ENCODE results near the gene HK2.
"Not testable (repeated sequence)": the region's sequence is repeated elsewhere in the genome, so short reads cannot be mapped to it uniquely, and the experiment has no call there.

HK2 gene

GRCh38 chr2:74887445-74887951 lies 53.6 kb downstream of the HK2 start:
- Mint-ChIP-seq H3K4me3 (no peak overlapping the region), H3K27me3 (no peaks in the 10 kb centered on the region), H3K36me3 (ENCODE audit: low read depth) (peaks cover 92% of the 10 kb centered on the region), H3K27ac (no peak overlapping the region), H3K4me1 (ENCODE audit: low read depth) (no peaks in the 10 kb centered on the region), H3K9me3 (no peaks in the 10 kb centered on the region)

DNA sequence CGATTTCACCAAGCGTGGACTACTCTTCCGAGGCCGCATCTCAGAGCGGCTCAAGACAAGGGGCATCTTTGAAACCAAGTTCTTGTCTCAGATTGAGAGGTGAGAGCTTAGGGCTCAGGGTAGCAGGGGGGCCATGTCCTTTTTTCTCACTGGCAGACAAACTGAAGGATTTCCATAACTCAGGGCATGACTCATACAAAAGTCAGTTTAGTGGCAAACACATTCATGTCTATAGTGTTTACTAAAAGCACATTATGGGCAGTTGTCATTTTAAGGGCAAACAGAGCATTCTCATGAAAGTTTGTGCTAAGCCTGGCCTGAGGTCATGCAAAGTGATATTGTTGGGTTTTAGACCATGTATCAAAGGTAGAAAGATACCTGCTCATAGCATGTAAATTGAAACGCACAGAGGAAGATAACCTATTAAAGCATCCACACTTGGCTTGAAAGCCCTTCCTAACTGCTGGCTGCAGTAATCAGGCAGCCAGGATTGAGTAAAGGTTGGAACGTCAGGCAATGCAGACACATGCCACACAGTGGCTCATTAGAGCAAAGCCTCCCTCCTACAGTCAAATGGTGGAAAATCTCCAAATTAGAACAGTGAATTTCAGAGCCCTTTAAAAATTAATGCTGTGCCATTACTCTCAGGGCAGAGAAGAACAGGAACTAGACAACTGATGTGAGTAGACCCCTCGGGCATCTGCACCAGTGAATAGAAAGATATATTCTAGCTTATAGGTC lies 54.2 kb downstream of the HK2 start:
- Mint-ChIP-seq H3K27ac (no peak overlapping the region), H3K4me1 (ENCODE audit: low read depth) (no peaks in the 10 kb centered on the region), H3K4me3 (no peak overlapping the region), H3K27me3 (no peaks in the 10 kb centered on the region), H3K36me3 (ENCODE audit: low read depth) (peaks cover 92% of the 10 kb centered on the region), H3K9me3 (no peaks in the 10 kb centered on the region)

DNA sequence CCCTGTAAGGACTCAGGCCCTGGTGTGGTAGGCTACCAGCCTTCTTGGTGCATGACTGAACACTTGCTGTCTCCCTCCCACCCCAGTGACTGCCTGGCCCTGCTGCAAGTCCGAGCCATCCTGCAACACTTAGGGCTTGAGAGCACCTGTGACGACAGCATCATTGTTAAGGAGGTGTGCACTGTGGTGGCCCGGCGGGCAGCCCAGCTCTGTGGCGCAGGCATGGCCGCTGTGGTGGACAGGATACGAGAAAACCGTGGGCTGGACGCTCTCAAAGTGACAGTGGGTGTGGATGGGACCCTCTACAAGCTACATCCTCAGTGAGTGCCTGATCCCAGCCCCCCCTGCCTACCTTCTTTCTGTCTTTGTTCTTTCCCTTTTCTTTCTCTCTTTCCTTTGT lies 55.2 kb downstream of the HK2 start:
- no peak overlapping the region for H3K4me3 Mint-ChIP-seq
- H3K4me1 Mint-ChIP-seq (ENCODE audit: low read depth), result no peaks in the 10 kb centered on the region
- H3K27ac Mint-ChIP-seq, result no peak overlapping the region
- H3K27me3 Mint-ChIP-seq, result no peaks in the 10 kb centered on the region
- H3K9me3 Mint-ChIP-seq, result no peaks in the 10 kb centered on the region
- H3K36me3 Mint-ChIP-seq (ENCODE audit: low read depth), result peaks cover 95% of the 10 kb centered on the region

DNA sequence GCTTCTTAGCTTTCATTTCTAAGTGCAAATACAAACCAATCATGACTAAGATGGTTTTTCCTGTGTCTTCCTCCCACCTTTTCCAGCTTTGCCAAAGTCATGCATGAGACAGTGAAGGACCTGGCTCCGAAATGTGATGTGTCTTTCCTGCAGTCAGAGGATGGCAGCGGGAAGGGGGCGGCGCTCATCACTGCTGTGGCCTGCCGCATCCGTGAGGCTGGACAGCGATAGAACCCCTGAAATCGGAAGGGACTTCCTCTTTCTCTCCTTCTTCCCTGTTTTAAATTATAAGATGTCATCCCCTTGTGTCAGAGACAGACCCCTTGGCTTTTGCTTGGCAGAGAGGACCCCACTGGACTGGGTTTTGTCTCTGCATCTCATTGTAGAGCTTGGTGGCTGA lies 56.8 kb downstream of the HK2 start:
- Mint-ChIP-seq H3K27ac (no peak overlapping the region), H3K27me3 (no peaks in the 10 kb centered on the region), H3K9me3 (peaks cover under 1% of the 10 kb centered on the region), H3K36me3 (ENCODE audit: low read depth) (peaks cover 93% of the 10 kb centered on the region), H3K4me3 (no peak overlapping the region), H3K4me1 (ENCODE audit: low read depth) (no peaks in the 10 kb centered on the region)

DNA sequence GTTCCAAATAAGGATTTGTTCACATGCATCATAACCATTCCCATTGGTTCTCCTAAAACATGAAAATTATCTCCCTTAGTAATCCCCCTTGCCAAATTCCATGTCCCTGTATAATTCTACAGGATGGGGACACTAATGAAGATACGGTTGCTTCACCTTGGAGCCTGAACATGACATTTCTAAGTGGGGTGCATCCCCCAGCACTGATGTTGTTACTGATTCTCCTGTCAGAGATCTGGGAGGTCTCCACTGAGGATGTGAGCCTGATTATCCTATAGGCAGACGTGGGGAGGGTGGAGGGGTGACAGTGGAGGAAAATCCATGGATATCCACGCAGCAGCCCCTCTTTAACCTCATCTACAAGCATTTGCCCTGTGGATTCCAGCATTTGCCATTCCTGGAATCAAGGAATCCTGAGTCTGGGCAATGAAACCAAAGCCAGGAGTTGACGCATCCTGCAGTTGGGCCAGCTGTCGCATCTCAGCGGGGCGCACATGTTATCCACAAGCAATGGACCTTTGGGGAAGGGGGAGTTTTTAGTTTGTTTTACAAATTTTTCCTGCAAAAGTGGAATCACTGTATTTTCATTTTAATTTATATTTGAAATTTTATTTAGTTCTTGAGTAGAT lies 57.3 kb downstream of the HK2 start:
- no peaks in the 10 kb centered on the region for H3K4me1 Mint-ChIP-seq (ENCODE audit: low read depth)
- peaks cover 4% of the 10 kb centered on the region for H3K9me3 Mint-ChIP-seq
- H3K27me3 Mint-ChIP-seq, result no peaks in the 10 kb centered on the region
- H3K4me3 Mint-ChIP-seq, result no peak overlapping the region
- peaks cover 96% of the 10 kb centered on the region for H3K36me3 Mint-ChIP-seq (ENCODE audit: low read depth)
- H3K27ac Mint-ChIP-seq, result no peak overlapping the region

- H3K4me1 Mint-ChIP-seq (ENCODE audit: low read depth); H3K27ac Mint-ChIP-seq; H3K9me3 Mint-ChIP-seq; H3K27me3 Mint-ChIP-seq; H3K4me3 Mint-ChIP-seq: not testable (repeated sequence)
- H3K36me3 Mint-ChIP-seq (ENCODE audit: low read depth), result peaks cover 95% of the 10 kb centered on the region
These were observed 57.9 kb downstream of the HK2 start for GRCh38 chr2:74891816-74892215.

- Mint-ChIP-seq H3K4me3 (no peak overlapping the region), H3K27me3 (no peaks in the 10 kb centered on the region), H3K9me3 (peaks cover 5% of the 10 kb centered on the region), H3K4me1 (ENCODE audit: low read depth) (no peaks in the 10 kb centered on the region), H3K36me3 (ENCODE audit: low read depth) (peaks cover 94% of the 10 kb centered on the region), H3K27ac (no peak overlapping the region)
These were observed 58.7 kb downstream of the HK2 start for GRCh38 chr2:74892609-74893008.

DNA sequence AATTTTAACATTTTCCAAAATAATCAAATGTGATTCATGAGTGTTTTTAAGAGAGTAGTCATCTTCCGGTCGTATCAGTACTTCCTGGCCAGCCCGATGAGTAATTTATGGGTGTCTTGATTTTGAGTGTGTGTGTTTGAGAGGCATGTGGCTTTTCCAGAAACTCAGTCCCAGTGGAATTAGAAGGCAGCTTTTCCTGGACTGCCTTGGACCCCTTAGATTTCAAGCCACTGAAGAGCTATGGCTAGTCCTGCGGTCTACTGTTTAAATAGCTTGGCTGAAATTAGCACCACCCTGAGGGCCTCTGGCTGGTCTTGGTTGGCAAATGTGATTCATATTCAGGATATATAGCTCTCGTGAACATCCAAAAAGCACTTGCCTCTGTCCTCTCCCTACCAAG lies 59.4 kb downstream of the HK2 start:
- peaks cover 94% of the 10 kb centered on the region for H3K36me3 Mint-ChIP-seq (ENCODE audit: low read depth)

GRCh38 chr2:74894272-74894981 lies 60.5 kb downstream of the HK2 start:
- Mint-ChIP-seq H3K4me3 (no peak overlapping the region), H3K9me3 (peaks cover 7% of the 10 kb centered on the region), H3K27me3 (no peaks in the 10 kb centered on the region), H3K4me1 (ENCODE audit: low read depth) (no peaks in the 10 kb centered on the region), H3K36me3 (ENCODE audit: low read depth) (peaks cover 83% of the 10 kb centered on the region), H3K27ac (no peak overlapping the region)

More for the DNA sequence above, 59.4 kb downstream of the HK2 start:
- peaks cover 7% of the 10 kb centered on the region for H3K9me3 Mint-ChIP-seq
- no peaks in the 10 kb centered on the region for H3K4me1 Mint-ChIP-seq (ENCODE audit: low read depth)
- H3K27ac Mint-ChIP-seq, result no peak overlapping the region
- H3K27me3 Mint-ChIP-seq, result no peaks in the 10 kb centered on the region
- no peak overlapping the region for H3K4me3 Mint-ChIP-seq

GRCh38 chr2:74895001-74895400 lies 61.1 kb downstream of the HK2 start:
- Mint-ChIP-seq H3K4me3 (no peak overlapping the region), H3K27me3 (no peaks in the 10 kb centered on the region), H3K9me3 (peaks cover 7% of the 10 kb centered on the region), H3K36me3 (ENCODE audit: low read depth) (peaks cover 78% of the 10 kb centered on the region), H3K27ac (no peak overlapping the region), H3K4me1 (ENCODE audit: low read depth) (no peaks in the 10 kb centered on the region)

GRCh38 chr2:74896232-74896631 lies 62.3 kb downstream of the HK2 start:
- H3K27me3 Mint-ChIP-seq, result no peaks in the 10 kb centered on the region
- no peak overlapping the region for H3K4me3 Mint-ChIP-seq
- H3K27ac Mint-ChIP-seq, result no peak overlapping the region
- H3K9me3 Mint-ChIP-seq, result peaks cover 7% of the 10 kb centered on the region
- no peaks in the 10 kb centered on the region for H3K4me1 Mint-ChIP-seq (ENCODE audit: low read depth)
- H3K36me3 Mint-ChIP-seq (ENCODE audit: low read depth), result peaks cover 65% of the 10 kb centered on the region

GRCh38 chr2:74900225-74900624 lies 66.3 kb downstream of the HK2 start:
- H3K4me1 Mint-ChIP-seq (ENCODE audit: low read depth); H3K27ac Mint-ChIP-seq; H3K27me3 Mint-ChIP-seq; H3K9me3 Mint-ChIP-seq; H3K4me3 Mint-ChIP-seq: not testable (repeated sequence)
- peaks cover 28% of the 10 kb centered on the region for H3K36me3 Mint-ChIP-seq (ENCODE audit: low read depth)

GRCh38 chr2:74902281-74902860 lies 68.4 kb downstream of the HK2 start:
- Mint-ChIP-seq H3K4me1 (ENCODE audit: low read depth) (no peaks in the 10 kb centered on the region), H3K36me3 (ENCODE audit: low read depth) (peaks cover 15% of the 10 kb centered on the region), H3K27ac (no peak overlapping the region), H3K9me3 (peaks cover 3% of the 10 kb centered on the region), H3K4me3 (no peak overlapping the region), H3K27me3 (peaks cover 6% of the 10 kb centered on the region)

- Mint-ChIP-seq H3K4me1 (ENCODE audit: low read depth) (no peaks in the 10 kb centered on the region), H3K4me3 (no peak overlapping the region), H3K27ac (no peak overlapping the region), H3K27me3 (peaks cover 36% of the 10 kb centered on the region), H3K36me3 (ENCODE audit: low read depth) (peaks cover 5% of the 10 kb centered on the region), H3K9me3 (no peaks in the 10 kb centered on the region)
These were observed 72.5 kb downstream of the HK2 start for GRCh38 chr2:74906395-74906794.

DNA sequence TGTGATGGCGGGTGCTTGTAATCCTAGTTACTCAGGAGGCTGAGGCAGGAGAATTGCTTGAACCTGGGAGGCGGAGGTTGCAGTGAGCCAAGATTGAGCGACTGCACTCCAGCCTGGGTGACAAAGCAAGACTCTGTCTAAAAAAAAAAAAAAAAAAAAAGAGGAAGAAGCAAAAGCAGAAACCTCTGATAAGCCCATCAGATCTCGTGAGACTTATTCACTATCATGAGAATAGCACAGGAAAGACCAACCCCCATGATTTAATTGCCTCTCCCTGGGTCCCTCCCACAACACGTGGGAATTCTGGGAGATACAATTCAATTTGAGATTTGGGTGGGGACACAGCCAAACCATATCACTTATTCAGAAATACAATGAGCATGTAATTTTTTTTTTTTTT lies 73.6 kb downstream of the HK2 start:
- not testable (repeated sequence) for H3K4me1 Mint-ChIP-seq (ENCODE audit: low read depth); H3K27ac Mint-ChIP-seq; H3K36me3 Mint-ChIP-seq (ENCODE audit: low read depth); H3K9me3 Mint-ChIP-seq; H3K4me3 Mint-ChIP-seq
- H3K27me3 Mint-ChIP-seq, result peaks cover 44% of the 10 kb centered on the region
